Measurements from ENCODE around the gene TMEM179B.

DNA sequence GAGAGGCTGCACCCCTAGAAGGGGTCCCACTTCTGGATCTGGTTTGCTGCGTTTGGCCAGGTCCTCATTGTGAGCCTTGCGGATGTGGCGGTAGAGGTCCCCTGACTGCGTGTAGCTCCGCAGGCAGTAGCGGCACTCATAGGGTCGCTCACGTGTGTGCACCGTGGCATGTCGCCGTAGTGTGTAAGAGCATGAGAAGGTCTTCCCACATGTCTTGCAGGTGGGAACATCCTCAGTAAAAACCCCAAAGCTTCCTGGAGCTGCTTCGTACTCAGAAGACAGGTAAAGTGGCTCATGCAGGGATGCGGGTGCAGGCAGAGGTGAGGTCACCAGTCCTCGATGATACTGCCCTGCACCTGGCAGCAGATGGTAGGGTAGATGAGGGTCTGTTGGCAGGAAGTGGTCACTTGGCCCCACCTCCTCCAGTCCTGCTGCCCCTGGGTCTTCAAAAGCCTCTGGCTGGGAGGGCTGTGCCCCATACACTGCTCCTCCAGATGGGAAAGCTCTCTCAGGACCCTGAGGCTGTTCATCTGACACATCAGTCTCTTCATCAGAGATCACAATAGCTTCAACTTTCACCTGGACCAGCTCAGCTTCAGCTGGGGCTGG is 34.9 kb upstream of the TMEM179B start:
- TF ChIP-seq CEBPB (IDR thresholded peaks at IDR 0.05) (no peak), EGR1 (IDR thresholded peaks at IDR 0.05) (no peak), YY1 (IDR thresholded peaks at IDR 0.05; ENCODE audit: low read depth) (no peak), TAF1 (IDR thresholded peaks at IDR 0.05; ENCODE audit: low read depth) (no peak), FOXM1 (IDR thresholded peaks at IDR 0.05; ENCODE audit: borderline replicate concordance, low read depth) (no peak), ZBTB7A (IDR thresholded peaks at IDR 0.05; ENCODE audit: low read depth) (no peak)

All from Ishikawa (cell line).